ENCODE data around the gene MMRN2.

MMRN2 gene

GRCh38 chr10:86969421-86970041 is 12.1 kb upstream of the MMRN2 start:
- no peak for DNase-seq (ENCODE audit: low read depth)

GRCh38 chr10:86968994-86969355 is 11.6 kb upstream of the MMRN2 start:
- DNase-seq (ENCODE audit: low read depth): no peak

- no peak for DNase-seq (ENCODE audit: low read depth)
Observed at GRCh38 chr10:86968271-86968993, 11.0 kb upstream of the MMRN2 start, which contains the start of gene ADIRF. Gene ADIRF, plus strand, starts transcription at chr10:86968482. Its CDS starts 63 bp downstream, at chr10:86968545.

- no peak for DNase-seq (ENCODE audit: low read depth)
Observed at GRCh38 chr10:86967481-86967941, 10.1 kb upstream of the MMRN2 start.

- DNase-seq (ENCODE audit: low read depth): no peak
Observed at GRCh38 chr10:86965986-86966654, 8.7 kb upstream of the MMRN2 start.

GRCh38 chr10:86964847-86965190 is 7.4 kb upstream of the MMRN2 start:
- DNase-seq (ENCODE audit: low read depth): no peak

GRCh38 chr10:86964061-86964846 is 6.8 kb upstream of the MMRN2 start:
- no peak for DNase-seq (ENCODE audit: low read depth)

- no peak for DNase-seq (ENCODE audit: low read depth)
Observed at GRCh38 chr10:86963341-86963919, 6.0 kb upstream of the MMRN2 start.

- DNase-seq (ENCODE audit: low read depth): no peak
Observed at GRCh38 chr10:86962981-86963310, 5.5 kb upstream of the MMRN2 start.

- DNase-seq (ENCODE audit: low read depth): no peak
Observed at GRCh38 chr10:86962136-86962980, 4.9 kb upstream of the MMRN2 start.

- no peak for DNase-seq (ENCODE audit: low read depth)
Observed at GRCh38 chr10:86961481-86962091, 4.2 kb upstream of the MMRN2 start.

- no peak for DNase-seq (ENCODE audit: low read depth)
Observed at GRCh38 chr10:86960863-86961434, 3.5 kb upstream of the MMRN2 start.

- no peak for DNase-seq (ENCODE audit: low read depth)
Observed at GRCh38 chr10:86960003-86960862, 2.8 kb upstream of the MMRN2 start.

GRCh38 chr10:86959737-86960002 is 2.3 kb upstream of the MMRN2 start:
- DNase-seq (ENCODE audit: low read depth): no peak

- no peak for DNase-seq (ENCODE audit: low read depth)
Observed at GRCh38 chr10:86958901-86959736, 1.7 kb upstream of the MMRN2 start.

GRCh38 chr10:86958116-86958900 is 893 bp upstream of the MMRN2 start, which contains the start of gene SNCG:
Gene SNCG, plus strand, starts transcription at chr10:86958599. Its CDS starts 99 bp downstream, at chr10:86958698.
- DNase-seq (ENCODE audit: low read depth): no peak

GRCh38 chr10:86956848-86957448 is 467 bp downstream of the MMRN2 start:
- no peak for DNase-seq (ENCODE audit: low read depth)
